Stimulated activated CD4-positive, alpha-beta T cell treated with anti-CD3 and anti-CD28 coated beads, Interleukin-12 subunit alpha, Interleukin-12 subunit beta, amount 100 ng/mL, for 24 hours (primary cell): ENCODE measurements around the gene USE1.
"Not testable (repeated sequence)": the region's sequence is repeated elsewhere in the genome, so short reads cannot be mapped to it uniquely, and the experiment has no call there.

Source experiments
- DNase-seq, 2 experiments: peaks; one replicate each; pipeline ENCODE4 v3.0.0-alpha.2; 2020; ENCODE audit warnings: low read depth in 2 of 2

Gene USE1, protein sequence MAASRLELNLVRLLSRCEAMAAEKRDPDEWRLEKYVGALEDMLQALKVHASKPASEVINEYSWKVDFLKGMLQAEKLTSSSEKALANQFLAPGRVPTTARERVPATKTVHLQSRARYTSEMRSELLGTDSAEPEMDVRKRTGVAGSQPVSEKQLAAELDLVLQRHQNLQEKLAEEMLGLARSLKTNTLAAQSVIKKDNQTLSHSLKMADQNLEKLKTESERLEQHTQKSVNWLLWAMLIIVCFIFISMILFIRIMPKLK

DNA sequence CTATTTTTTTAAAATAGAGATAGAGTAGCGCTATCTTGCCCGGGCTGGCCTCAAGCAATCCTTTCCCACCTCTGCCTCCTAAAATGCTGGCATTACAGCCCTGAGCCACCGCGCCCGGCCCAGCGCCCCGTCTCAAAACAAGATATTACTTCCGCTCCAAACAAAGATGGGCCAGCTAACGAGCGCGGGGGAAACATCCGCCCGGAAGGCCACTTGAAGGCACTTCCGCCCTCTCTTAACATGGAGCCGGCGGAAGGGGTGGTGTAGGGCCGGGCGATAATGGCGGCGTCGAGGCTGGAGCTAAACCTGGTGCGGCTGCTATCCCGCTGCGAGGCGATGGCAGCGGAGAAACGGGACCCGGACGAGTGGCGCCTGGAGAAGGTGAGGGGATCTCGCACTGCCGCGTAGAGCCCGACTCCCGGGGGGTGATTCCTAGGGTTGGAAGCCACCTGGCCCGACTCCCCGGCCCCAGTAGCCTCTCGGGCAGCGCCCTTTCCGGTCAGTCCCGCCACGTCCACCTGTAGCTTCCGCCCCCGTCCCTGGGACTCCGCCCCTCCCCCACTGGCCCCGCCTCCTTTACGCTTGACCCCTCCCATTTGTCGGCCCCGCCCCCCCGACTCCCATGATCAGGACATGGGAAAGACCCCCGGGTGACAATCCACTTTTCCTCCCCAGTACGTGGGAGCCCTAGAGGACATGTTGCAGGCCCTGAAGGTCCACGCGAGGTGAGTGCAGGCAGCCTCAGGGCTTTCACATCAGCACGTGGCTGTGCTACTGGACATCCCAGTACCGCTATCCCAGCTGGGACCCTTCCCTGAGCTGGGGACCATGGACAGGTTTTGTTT lies at the start of gene USE1:
TSS of gene USE1 (plus strand) at position 231 of the 845 bp plus-strand sequence. CDS start at position 280, 49 bp downstream.
- peak; percentile 71 to 78 for DNase-seq

DNA sequence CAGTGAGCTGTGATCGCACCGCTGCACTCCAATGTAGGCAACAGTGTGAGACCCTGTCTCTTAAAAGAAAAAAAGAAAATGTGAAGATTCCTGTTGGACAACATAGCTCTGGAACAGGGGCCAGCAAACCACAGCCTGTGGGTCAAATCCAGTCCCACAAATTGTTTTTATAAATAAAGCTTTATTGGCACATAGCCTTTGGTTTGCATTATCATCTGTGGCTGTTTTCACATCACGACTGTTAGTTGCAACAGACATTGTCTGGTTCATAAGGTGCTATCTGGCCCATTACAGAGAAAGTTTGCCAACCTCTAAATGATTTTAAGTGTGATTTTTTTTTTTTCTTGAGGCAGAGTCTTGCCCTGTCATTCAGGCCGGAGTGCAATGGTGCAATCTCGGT lies 49.4 kb upstream of the USE1 start:
- no peak for DNase-seq

DNA sequence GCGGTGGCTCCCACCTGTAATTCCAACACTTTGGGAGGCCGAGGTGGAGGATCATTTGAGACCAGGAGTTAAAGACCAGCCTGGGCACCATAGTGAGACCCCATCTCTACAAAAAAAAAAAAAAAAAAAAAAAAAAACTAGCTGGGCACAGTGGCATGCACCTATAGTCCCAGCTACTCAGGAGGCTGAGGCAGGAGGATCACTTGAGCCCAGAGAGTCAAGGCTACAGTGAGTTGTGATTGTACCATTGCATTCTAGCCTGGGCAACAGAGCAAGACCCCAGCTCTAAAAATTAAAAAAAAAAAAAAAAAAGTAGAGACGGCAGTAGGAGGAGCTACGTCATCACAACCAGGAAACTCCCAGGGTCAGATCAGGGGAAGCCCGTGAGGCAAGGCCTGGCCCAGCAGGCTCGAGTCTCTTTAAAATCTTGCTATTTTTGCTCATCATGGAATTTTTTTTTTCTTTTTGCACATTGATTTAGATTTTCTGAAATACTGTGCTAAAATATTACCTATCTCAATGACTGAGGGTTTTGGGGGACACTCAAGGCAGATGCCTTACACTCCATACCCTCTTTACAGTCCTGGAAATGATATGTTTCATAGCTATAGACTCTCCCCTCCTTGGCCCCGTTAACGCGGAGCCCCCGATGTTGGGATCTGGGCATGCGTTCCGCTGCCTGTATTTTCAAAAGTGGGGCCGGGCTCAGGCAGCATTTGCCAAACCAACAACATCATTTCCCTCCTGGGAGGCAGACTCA lies 44.4 kb upstream of the USE1 start:
- DNase-seq: no peak

DNA sequence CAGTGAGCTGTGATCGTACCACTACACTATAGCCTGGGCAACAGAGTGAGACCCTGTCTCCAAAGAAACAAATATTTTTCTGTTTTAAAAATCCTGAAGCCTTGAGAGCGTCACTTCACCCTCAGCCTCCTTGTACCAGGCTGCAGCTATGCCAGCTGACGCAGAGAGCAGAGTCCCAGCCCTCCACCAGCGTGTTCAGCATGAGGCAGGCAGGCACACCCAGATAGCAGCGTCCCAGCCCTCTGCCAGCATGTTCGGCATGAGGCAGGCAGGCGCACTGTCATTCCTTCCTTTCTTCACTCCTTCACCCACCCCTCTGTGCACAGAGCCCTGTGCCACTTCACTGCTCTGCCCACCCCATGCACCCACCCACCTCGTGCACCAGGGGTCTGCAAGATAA lies 43.3 kb upstream of the USE1 start:
- DNase-seq: no peak

DNA sequence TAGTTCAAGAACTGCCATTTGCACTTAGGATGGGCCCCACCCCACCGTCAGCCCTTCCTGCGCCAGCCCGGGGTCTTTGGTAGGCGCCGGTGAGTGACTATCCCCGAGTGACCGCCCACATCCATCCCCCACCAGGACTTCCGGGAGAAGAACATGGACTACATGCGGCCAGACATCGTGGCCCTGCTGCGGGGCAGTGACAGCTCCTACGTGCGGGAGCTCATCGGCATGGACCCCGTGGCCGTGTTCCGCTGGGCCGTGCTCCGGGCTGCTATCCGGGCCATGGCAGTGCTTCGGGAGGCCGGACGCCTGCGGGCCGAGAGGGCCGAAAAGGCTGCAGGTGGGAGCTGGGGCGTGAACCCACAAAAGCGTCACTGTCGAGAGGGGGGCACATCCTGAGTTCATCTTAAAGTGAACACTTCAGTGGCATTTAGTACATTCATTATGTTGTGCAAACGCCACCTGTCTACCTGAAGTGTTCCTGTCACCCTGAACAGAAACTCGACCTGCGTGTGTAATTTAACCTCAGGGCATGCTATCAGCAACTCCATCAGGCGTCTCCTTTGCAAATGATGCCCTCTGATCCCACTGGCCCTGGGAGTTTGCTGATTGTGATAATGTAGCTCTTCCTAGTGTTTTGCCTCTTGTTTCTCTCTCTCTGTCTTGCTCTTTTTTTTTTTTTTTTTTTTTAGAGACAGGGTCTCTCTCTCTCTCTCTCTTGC lies 42.4 kb upstream of the USE1 start:
- no peak for DNase-seq

DNA sequence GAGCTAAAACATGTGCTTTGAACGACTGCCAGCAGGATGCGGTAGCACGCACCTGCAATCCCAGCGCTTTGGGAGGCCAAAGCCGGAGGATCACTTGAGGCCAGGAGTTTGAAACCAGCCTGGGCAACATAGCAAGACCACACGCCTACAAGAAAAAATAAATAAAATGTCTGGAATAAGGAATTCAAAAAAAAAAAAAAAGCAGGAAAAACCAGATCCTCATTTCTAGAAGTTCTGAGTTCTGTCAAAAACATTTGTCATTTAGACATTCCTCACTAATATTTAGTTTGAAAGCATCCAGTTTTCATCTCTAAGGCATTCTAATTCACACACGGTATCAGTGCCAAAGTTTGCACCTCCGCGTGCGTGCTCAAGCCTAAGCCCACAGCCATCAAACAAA lies 36.9 kb upstream of the USE1 start:
- no peak for DNase-seq

DNA sequence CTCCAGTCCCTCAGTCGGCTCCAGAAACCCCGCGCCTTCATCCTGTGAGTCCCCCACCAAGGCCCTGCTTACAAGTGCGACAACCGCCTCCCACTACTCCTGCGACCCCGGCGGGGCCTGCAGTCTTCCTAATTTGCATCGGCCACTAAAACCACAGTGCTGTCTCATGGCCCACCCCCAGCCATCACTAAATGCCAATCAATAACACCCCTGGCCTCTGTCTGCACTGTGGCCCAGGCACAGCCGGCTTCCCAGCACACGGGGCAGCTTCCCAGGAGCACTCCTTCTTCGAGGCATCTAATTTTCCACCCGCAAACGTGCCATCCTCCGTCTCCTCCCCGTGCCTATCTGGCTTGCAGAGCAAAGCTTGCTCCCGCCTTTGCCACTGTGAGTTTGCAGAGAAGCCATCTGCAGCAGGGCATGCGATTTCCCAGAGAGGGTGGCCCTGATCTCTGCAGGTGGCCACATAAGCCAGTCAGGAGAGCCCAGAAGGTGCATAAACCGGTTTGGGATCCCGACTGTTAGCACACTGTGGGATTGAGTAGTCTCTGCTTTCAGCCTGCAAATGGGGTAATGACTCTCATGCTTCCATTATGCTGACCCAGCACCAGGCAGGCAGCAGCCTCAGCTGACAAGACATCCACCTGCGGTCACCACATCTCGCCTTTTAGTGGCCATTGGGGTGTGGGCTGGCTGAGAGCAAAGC lies 34.0 kb upstream of the USE1 start:
- no peak for DNase-seq

DNA sequence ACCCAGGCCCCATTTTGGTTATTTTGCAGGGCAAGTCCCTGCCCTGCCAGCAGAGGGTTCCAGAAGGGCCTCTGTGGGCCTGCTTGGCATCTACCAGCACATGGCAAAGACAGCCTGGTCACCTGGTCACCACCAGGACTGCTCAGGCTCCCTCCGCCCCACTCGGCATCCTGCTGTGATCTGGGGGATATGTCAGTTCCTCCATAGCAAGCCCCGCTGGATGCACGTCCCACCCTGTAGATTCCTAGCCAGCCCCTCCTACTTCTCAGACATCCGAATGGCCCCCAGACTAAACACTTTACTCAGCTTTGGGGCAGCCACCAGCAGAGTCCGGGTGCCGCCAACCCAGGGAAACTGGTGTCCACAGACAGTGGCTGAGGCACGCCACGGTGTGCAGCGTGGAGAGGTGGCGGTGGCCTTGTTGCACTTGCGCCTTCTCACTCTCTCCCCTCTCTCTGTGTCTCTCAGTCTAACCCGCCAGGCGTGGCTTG lies 31.8 kb upstream of the USE1 start:
- no peak for DNase-seq

DNA sequence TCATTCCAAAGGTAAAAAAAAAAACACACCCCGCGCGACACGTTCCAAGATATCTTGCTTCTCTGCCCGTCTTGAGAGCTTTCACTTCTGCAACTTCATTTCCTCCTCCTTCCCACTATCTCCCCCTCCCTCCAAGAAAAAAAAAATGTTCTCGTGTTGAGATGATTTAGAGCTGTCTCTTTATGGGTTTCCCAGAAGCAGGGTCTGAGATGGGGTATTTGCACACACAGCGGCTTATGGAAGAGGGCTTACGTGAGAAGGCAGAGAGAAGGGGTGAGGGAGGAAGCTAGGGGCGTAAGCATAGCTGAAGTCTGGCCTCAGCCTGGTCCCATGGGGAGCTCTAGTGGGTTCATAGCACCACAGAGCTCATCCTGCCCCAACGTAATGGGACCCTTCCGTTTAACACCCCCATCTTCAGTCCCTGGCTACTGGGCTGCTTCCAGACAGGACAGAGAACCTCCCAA lies 31.3 kb upstream of the USE1 start:
- DNase-seq: no peak

DNA sequence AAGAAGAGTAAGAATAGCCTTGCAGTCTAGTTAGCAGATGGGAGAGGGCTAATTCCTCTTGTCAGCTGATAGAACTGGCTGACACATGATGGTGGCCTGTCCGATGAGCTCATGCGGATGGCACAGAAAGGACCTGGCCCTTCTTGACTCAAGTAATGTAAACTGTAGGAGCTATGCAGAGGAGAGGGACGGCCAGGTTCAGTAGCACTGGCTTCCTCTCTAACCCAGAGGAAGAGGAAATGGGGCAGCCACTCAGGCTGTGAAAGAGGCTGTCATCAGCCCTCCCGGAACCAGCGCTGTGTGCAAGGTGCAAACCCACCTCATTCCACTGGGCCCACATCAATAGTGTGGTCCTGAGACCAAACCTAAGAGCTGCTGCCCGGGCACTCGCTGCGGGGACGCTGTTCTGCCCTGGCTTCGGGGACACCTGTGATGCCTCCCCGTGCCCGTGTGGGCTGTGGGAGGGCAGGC lies 30.8 kb upstream of the USE1 start:
- DNase-seq: no peak

DNA sequence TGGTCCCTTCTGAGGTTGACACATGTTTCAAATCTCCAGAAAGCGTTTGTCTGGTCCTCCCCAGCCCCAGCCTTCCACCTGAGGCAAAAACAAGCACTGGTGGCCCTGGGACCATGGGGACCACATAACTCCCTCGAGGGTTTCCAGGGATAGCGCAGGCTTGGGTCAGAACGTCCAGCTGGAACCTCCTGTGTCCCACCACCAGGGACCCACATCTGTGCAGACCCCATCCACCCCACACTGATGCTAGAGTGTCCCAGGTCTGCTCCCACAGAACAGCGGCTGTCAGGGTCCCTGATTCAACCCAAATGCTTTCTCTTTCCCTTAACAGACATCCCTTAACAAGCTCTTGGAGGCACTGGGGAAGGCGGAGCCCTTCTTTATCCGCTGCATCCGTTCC lies 29.6 kb upstream of the USE1 start:
- no peak for DNase-seq

DNA sequence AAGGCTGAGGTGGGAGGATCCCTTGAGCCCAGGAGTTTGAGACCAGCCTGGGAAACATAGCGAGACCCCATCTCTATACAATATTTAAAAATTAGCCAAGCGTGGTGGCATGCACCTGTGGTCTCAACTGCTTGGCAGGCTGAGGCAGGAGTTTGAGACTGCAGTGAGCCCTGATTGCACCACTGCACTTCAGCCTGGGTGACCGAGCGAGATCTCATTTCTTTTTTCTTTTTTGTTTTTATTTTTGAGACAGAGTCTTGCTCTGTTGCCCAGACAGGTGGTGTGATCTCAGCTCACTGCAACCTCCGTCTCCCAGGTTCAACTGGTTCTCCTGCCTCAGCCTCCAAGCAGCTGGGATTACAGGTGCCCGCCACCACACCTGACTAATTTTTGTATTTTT lies 23.4 kb upstream of the USE1 start:
- not testable (repeated sequence) for DNase-seq

DNA sequence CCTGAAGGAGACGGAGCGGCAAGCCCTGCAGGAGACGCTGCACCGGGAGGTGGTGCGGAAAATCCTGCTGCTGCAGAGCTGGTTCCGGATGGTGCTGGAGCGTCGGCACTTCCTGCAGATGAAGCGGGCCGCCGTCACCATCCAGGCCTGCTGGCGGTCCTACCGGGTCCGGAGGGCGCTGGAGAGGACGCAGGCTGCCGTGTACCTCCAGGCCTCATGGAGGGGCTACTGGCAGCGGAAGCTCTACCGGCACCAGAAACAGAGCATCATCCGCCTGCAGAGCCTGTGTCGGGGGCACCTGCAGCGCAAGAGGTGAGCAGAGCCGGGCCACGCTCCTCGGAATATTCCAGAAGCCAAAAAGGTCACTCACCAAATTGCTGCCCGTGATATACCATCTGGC lies 22.4 kb upstream of the USE1 start:
- DNase-seq: no peak

DNA sequence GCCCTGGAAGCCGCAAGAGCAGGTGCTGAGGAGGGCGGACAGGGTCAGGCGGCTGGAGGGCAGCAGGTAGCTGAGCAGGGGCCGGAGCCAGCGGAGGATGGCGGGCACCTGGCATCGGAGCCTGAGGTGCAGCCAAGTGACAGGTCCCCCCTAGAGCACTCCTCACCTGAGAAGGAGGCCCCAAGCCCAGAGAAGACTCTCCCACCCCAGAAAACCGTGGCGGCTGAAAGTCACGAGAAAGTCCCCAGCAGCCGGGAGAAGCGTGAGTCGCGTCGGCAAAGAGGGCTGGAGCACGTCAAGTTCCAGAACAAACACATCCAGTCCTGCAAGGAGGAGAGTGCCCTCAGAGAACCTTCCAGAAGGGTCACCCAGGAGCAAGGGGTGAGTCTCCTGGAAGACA lies 20.5 kb upstream of the USE1 start:
- DNase-seq: no peak

DNA sequence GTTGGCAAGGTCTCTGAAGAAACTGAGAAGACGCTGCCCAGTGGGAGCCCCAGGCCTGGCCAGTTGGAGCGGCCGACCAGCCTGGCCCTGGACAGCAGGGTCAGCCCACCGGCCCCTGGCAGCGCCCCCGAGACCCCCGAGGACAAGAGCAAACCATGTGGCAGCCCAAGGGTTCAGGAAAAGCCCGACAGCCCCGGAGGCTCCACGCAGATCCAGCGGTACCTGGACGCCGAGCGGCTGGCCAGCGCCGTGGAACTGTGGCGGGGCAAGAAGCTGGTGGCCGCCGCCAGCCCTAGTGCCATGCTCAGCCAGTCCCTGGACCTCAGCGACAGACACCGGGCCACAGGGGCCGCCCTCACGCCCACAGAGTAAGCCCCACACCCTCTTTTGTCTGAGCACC lies 20.1 kb upstream of the USE1 start:
- DNase-seq: no peak

DNA sequence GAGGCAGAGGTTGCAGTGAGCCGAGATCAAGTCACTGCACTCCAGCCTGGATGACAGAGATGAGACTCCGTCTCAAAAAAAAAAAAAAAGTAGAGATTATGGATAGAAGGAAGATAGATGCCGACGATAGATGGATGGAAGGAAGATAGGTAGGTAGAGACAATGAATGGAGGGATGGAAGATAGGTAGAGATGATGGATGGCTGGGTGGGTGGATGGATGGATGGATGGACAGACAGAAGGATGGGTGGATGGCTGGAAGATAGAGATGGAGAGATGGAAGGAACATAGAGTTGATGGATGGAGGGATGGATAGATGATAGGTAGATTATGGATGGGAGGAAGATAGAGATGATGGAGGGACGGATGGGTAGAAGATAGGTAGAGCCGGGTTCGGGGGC lies 18.5 kb upstream of the USE1 start:
- no peak for DNase-seq

DNA sequence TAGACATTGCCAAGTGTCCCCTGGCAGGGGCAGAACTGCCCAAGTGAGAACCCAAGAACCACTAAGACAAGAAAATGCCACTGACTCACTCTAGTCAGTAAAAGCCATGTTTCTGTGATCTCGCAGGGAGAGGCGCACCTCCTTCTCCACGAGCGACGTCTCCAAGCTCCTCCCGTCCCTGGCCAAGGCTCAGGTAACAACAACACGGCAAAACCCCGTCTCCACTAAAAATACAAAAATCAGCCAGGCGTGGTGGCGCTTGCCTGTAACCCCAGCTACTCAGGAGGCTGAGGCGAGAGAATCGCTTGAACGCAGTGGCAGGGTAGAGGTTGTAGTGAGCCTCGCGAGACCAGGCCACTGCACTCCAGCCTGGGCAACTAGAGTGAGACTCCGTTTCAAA lies 17.5 kb upstream of the USE1 start:
- no peak for DNase-seq

DNA sequence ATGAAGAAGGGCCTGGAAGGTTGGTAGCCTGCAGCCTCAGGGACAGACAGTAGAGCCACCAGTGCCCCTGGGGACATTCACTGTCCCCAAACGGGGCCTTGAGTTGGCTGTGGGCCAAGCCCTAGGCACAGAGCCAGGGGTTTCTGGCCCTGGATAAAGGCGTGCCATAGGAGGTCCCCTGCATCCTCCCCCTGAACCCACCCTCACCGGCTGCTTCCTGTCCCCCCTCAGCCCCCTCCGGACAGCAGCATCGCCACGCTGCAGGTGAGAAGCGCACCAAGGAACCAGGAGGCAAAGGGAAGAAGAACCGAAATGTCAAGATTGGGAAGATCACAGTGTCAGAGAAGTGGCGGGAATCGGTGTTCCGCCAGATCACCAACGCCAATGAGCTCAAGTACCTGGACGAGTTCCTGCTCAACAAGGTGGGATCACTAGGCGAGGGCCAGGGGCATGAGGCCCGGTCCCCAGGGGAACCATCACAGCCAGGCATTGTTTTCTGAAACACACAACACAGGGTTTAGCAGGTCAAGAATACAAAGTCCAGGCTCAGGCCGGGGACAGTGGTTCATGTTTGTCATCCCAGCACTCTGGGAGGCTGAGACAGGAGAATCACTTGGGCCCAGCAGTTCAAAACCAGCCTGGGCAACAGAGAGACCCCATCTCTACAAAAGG lies 14.6 kb upstream of the USE1 start:
- no peak for DNase-seq

DNA sequence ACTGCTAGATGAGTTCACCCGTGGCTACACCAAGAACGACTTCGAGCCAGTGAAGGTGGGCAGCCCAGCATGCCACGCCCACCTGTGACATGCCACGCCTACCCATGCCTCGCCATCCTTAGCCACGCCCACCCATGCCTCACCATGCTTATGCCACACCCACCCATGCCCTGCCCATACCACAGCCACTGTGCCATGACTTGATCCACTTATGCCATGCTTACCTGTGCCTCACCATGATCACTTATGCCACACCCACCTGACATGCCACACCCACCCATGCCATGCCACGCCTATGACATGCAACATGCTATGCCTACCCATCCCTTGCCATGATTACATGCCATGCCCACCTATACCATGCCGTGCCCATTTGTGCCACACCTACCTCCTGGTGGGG lies 12.9 kb upstream of the USE1 start:
- no peak for DNase-seq

DNA sequence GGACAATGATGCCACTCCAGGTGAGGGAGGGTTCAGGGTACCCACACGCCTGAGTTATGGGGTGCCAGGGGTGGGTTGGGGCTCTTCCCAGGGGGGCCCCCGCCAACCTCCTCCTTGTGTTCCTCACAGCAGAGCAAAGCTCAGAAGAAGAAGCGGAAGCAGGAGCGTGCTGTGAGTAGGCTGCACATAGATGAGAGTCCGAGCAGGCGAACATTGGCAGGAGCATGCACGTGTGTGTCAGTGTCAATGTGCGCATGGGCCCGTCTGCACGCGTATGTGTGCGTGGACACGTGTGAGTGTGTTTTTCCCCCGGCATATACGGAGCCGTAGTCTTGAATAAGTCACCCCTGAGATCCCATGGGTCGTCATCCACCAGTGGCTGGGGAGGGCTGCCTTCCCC lies 12.4 kb upstream of the USE1 start:
- no peak for DNase-seq
